ENCODE measurements around the gene AIP. TPM values are rescaled to one million over a fixed set of nuclear protein-coding genes. Genes with fewer than 3 reads are reported as not detected.

Gene AIP
- total RNA-seq, 1 experiment from 2014 or later, result 171 TPM

DNA sequence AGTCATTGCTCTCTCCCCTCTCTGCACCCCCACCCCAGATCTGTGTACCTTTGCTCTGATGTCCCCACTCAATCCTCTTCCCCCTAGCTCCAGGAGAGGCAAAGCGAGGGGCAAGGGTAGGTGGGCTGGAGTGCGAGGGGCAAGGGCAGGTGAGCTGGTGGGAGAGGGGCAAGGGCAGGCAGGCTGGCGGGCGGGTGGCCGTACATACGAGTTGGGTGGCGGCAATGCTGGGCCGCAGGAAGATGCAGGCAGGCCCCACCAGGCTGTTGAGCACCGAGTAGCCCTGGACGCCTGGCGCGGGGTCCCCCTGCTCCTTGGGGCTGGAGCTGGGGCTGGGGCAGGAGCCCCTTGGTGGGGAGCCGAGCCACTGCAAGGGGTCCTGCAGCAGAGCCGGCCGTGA is 39.5 kb downstream of the AIP start:
- POLR2A ChIA-PET (ENCODE audit: unreplicated experiment), result interaction anchor here (0.6 kb wide), 1 partner anchor 114 kb away, joined by 4 read pairs; no protein-coding TSS in a partner anchor
- H3K9ac ChIP-seq (ENCODE audit: low read length), result no peak overlapping the region
- no peak overlapping the region for H3K4me3 ChIP-seq (ENCODE audit: low read length)
- H3K4me1 ChIP-seq (ENCODE audit: insufficient read depth, low read length), result no peaks in the 10 kb centered on the region
- no peak overlapping the region for H3K27ac ChIP-seq (ENCODE audit: low read length)
- CTCF ChIA-PET, result no interaction called here
- H3K4me2 ChIP-seq (ENCODE audit: low read length), result no peak overlapping the region
- no peaks in the 10 kb centered on the region for H3K27me3 ChIP-seq (ENCODE audit: low read length)
- DNase-seq (no peak), ATAC-seq (no peak)
- TF ChIP-seq EZH2phosphoT487 (IDR thresholded peaks at IDR 0.05; ENCODE audit: borderline replicate concordance, low read length), result no peak
- TF ChIP-seq CTCF (conservative IDR thresholded peaks at IDR 0.05; ENCODE audit: low read depth, low read length), result no peak
- no peak for TF ChIP-seq EZH2 (IDR thresholded peaks at IDR 0.05; ENCODE audit: low read length, unreplicated experiment)
- H3K9me2 ChIP-seq (replicated peaks; ENCODE audit: low read length), result no peaks in the 10 kb centered on the region
- H2AFZ ChIP-seq (ENCODE audit: low read length), result no peak overlapping the region
- no peaks in the 10 kb centered on the region for H3K36me3 ChIP-seq (ENCODE audit: low read depth, low read length)
- H3F3A ChIP-seq (ENCODE audit: low read length, unreplicated experiment), result no peaks in the 10 kb centered on the region
- intact Hi-C loops (cut with micrococcal nuclease), result no loop called here
- H3K9me3 ChIP-seq (ENCODE audit: low read length), result no peaks in the 10 kb centered on the region
- no TSS peak for BruUV-seq (replicated peaks)
- H4K20me1 ChIP-seq (ENCODE audit: low read length), result no peaks in the 10 kb centered on the region
- H3K79me2 ChIP-seq (ENCODE audit: low read length), result no peaks in the 10 kb centered on the region

- no peak within 1 kb of the TSS for H3K4me2 ChIP-seq (ENCODE audit: low read length)
- no peaks in the 10 kb centered on the region for H3K9me3 ChIP-seq (ENCODE audit: low read length)
- H3K4me1 ChIP-seq (ENCODE audit: insufficient read depth, low read length), result no peaks in the 10 kb centered on the region
- BruUV-seq (replicated peaks), result no TSS peak
- no peak within 1 kb of the TSS for H2AFZ ChIP-seq (ENCODE audit: low read length)
- H3K9me2 ChIP-seq (replicated peaks; ENCODE audit: low read length), result no peaks in the 10 kb centered on the region
- H3K4me3 ChIP-seq (ENCODE audit: low read length), result no peak within 1 kb of the TSS
- H3K9ac ChIP-seq (ENCODE audit: low read length), result no peak within 1 kb of the TSS
- H3F3A ChIP-seq (ENCODE audit: low read length, unreplicated experiment), result no peaks in the 10 kb centered on the region
- no peak for ATAC-seq
- CTCF ChIA-PET, result no interaction called here
- no peaks in the 10 kb centered on the region for H4K20me1 ChIP-seq (ENCODE audit: low read length)
- no peak within 1 kb of the TSS for H3K27ac ChIP-seq (ENCODE audit: low read length)
- TF ChIP-seq CTCF (conservative IDR thresholded peaks at IDR 0.05; ENCODE audit: low read depth, low read length) (no peak), EZH2phosphoT487 (IDR thresholded peaks at IDR 0.05; ENCODE audit: borderline replicate concordance, low read length) (no peak), EZH2 (IDR thresholded peaks at IDR 0.05; ENCODE audit: low read length, unreplicated experiment) (no peak)
- no peaks in the 10 kb centered on the region for H3K79me2 ChIP-seq (ENCODE audit: low read length)
- POLR2A ChIA-PET (ENCODE audit: unreplicated experiment), result interaction anchor here (0.6 kb wide), 1 partner anchor 115 kb away, joined by 4 read pairs; no protein-coding TSS in a partner anchor
- intact Hi-C loops (cut with micrococcal nuclease), result no loop called here
- no peak for DNase-seq
- no peaks in the 10 kb centered on the region for H3K27me3 ChIP-seq (ENCODE audit: low read length)
- no peaks in the 10 kb centered on the region for H3K36me3 ChIP-seq (ENCODE audit: low read depth, low read length)
These were observed 40.2 kb downstream of the AIP start, which contains the start of gene CABP2 for GRCh38 chr11:67522844-67523555. Gene CABP2 (minus strand): TSS chr11:67523446. CDS start chr11:67523326, 120 bp downstream.
